GM12864 (cell line): ENCODE results near the gene IRF3.

Experiments
- DNase-seq: peaks from one replicate; pipeline ENCODE4 v3.0.0-alpha.2; 2011; ENCODE audit warnings: low read depth
- H3K4me3 ChIP-seq: 2 replicates; pipeline ENCODE4 v1.5.1; 2011; ENCODE audit warnings: mild to moderate bottlenecking, low read depth, low read length, control low read depth
- TF ChIP-seq, protein P1 (sequence below): IDR thresholded peaks from 2 replicates; pipeline ENCODE4 v1.5.1; 2011; ENCODE audit warnings: low read depth, mild to moderate bottlenecking, moderate library complexity, low read length, control low read depth, inconsistent platforms; ENCODE audit errors: missing control alignments

IRF3 gene

GRCh38 chr19:49657493-49658138 lies 8.0 kb downstream of the IRF3 start:
- no peak overlapping the region for H3K4me3 ChIP-seq
- TF ChIP-seq, protein P1, sequence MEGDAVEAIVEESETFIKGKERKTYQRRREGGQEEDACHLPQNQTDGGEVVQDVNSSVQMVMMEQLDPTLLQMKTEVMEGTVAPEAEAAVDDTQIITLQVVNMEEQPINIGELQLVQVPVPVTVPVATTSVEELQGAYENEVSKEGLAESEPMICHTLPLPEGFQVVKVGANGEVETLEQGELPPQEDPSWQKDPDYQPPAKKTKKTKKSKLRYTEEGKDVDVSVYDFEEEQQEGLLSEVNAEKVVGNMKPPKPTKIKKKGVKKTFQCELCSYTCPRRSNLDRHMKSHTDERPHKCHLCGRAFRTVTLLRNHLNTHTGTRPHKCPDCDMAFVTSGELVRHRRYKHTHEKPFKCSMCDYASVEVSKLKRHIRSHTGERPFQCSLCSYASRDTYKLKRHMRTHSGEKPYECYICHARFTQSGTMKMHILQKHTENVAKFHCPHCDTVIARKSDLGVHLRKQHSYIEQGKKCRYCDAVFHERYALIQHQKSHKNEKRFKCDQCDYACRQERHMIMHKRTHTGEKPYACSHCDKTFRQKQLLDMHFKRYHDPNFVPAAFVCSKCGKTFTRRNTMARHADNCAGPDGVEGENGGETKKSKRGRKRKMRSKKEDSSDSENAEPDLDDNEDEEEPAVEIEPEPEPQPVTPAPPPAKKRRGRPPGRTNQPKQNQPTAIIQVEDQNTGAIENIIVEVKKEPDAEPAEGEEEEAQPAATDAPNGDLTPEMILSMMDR = no peak
- no peak for DNase-seq

DNA sequence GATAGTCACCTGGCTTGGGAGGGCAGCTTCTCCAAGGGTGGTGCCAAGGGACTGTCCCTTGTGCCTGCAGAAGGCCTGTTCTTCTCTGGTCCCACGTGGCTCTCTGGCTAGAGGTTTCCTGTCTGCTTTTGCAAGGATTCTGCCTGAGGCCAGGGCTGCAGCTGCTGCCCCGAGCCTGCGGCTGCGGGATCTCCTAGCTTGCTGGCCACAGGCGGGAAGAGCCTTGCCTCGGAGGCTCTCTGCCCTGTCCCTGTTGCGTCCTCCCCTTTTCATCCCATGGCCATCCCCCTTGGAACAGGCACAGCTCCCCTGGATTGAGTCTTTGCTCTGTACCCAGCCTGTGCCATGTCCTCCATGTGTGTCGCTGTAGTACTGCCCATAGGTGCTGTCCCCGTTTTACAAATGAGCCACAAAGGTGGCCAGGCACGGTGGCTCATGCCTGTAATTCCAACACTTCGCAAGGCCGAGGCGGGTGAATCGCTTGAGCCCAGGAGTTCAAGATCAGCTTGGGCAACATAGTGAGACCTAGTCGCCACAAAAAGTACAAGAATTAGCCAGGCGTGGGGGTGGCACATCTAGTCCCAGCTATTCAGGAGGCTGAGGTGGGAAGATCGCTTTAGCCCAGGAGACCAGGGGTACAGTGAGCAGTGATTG lies 9.1 kb downstream of the IRF3 start:
- DNase-seq = no peak
- TF ChIP-seq, protein P1 = no peak
- no peak overlapping the region for H3K4me3 ChIP-seq

DNA sequence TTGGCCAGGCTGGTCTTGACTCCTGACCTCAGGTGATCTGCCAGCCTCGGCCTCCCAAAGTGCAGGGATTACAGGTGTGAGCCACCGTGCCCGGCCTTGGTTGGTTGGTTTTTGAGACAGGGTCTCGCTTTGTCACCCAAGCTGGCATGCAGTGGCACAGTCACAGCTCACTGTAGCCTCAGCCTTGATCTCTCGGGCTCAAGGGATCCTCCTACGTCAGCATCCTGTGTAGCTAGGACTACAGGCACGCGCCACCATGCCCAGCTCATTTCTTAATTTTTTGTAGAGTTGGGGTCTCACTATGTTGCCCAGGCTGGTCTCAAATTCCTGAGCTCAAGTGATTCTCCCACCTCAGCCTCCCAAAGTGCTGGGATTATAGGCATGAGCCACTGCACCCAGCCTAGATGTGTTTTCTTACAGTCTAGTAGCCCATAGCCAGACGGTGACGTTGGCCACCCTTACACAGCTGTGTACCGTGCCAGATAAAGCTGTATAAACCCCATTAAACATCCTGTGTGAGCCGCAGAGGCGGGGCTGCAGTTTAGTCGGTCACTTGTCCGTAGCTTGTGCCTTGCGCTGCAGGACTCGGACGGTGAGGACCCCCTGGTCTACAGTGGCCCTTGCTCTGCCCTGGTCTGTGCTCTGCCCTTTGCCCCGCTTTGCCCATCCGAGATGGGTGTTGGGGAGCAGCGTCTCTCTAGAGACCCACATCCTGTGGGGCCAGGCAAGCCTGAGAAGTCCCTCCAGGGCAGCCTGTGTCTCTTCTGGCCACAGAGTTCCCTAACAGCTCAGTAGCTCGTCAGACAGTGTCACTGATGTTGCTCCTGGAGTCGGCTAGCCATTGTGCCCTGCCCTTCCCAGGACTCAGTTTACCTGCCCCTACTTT lies 9.8 kb downstream of the IRF3 start:
- H3K4me3 ChIP-seq = no peak overlapping the region
- no peak for DNase-seq
- TF ChIP-seq, protein P1 = no peak

DNA sequence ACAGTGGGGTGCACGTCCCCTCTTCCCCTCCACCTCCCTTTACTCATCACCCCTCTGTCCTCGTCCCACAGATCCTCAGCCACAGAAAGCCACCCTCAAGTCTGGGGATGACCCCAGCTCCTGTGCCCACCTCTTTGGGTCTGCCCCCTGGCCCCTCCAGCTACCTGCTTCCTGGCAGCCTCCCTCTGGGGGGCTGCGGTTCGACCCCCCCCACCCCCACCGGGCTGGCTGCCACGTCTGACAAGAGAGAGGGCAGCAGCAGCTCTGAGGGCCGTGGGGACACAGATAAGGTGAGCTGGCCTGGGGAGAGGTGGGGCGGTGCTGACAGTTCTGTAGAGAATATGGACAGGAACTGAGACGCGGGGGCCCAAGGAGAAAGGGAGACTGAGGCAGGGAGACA lies 11.1 kb downstream of the IRF3 start:
- no peak for DNase-seq
- no peak overlapping the region for H3K4me3 ChIP-seq
- TF ChIP-seq, protein P1 = no peak

- no peak overlapping the region for H3K4me3 ChIP-seq
- TF ChIP-seq, protein P1 = no peak
- no peak for DNase-seq
These were observed 12.2 kb downstream of the IRF3 start for GRCh38 chr19:49653466-49653806.

GRCh38 chr19:49652551-49653465 lies 12.8 kb downstream of the IRF3 start:
- TF ChIP-seq, protein P1 = no peak
- no peak overlapping the region for H3K4me3 ChIP-seq
- no peak for DNase-seq
